GM12878 (cell line): Measurements from ENCODE around the gene KMT2E. TPM values are rescaled to one million over a fixed set of nuclear protein-coding genes. Genes with fewer than 3 reads are reported as not detected.

Source experiments
- ATAC-seq: fragments of 200-7000 bp; cut with Tn5 transposase; 3 replicates; pipeline ENCODE4 v1.9.1; 2020; ENCODE audit warnings: mild to moderate bottlenecking, moderate library complexity
- BruUV-seq: library from RNA; stranded (reverse); fragments of 400-500 nt; replicated peaks from 2 replicates; lab custom pipeline; 2021; lab: Mats Ljungman, UMichigan
- CTCF ChIA-PET: fragments of 300-600 bp; sonication (Branson Sonifier 250); formaldehyde crosslinking; extraction: SDS; loops from one replicate; lab custom pipeline; 2021; ENCODE audit warnings: inconsistent platforms; lab: Yijun Ruan, JAX
- POLR2A ChIA-PET: fragments of 350-600 bp; formaldehyde crosslinking; extraction: SDS; loops from one replicate; lab custom pipeline; 2021; ENCODE audit warnings: inconsistent platforms; lab: Charles Lee
- RAD21 ChIA-PET: fragments of 300-600 bp; sonication (Branson Sonifier 250); formaldehyde crosslinking; loops from one replicate; lab custom pipeline; 2023; ENCODE audit warnings: antibody characterized with exemption; ENCODE audit not compliant: unreplicated experiment; lab: Charles Lee
- SMC1A ChIA-PET: fragments of 300-600 bp; sonication (Branson Sonifier 250); formaldehyde crosslinking; loops from one replicate; lab custom pipeline; 2023; ENCODE audit not compliant: unreplicated experiment, uncharacterized antibody; lab: Charles Lee
- DNase-seq: peaks from one replicate; pipeline ENCODE4 v3.0.0-alpha.2; 2011; ENCODE audit warnings: low read depth, low spot score
- FAIRE-seq: peaks from 3 replicates; lab custom pipeline; 2011; peaks lifted over from hg19 to GRCh38; lab: Jason Lieb, UNC
- H2AFZ ChIP-seq: 2 replicates; pipeline ENCODE4 v1.6.0; 2011; ENCODE audit warnings: low read depth, low read length, control low read depth; ENCODE audit not compliant: control insufficient read depth
- H3K27ac ChIP-seq: 2 replicates; pipeline ENCODE4 v1.5.1; 2011; ENCODE audit warnings: control low read depth; ENCODE audit not compliant: control insufficient read depth, insufficient read depth
- H3K27me3 ChIP-seq, 2 experiments: replicated peaks in 1 of 2; 2 replicates each; pipeline versions ENCODE4 v1.6.0 to v1.6.1; 2011; ENCODE audit warnings: low read length in 1 of 2; ENCODE audit not compliant: control insufficient read depth in 2 of 2, insufficient read depth in 2 of 2
- H3K36me3 ChIP-seq, 2 experiments: 2 replicates each; pipeline ENCODE4 v1.5.1; 2011; ENCODE audit warnings: low read length in 1 of 2; ENCODE audit not compliant: control insufficient read depth in 2 of 2, insufficient read depth in 2 of 2
- H3K4me1 ChIP-seq: 2 replicates; pipeline ENCODE4 v1.6.1; 2011; ENCODE audit warnings: mild to moderate bottlenecking, low read length, moderate library complexity, mixed read lengths; ENCODE audit not compliant: control insufficient read depth, insufficient read depth
- H3K4me2 ChIP-seq: 2 replicates; pipeline ENCODE4 v1.6.0; 2011; ENCODE audit warnings: control low read depth; ENCODE audit not compliant: control insufficient read depth, insufficient read depth
- H3K4me3 ChIP-seq: fragments of 200-600 bp; sonication (generic); 2 replicates; pipeline ENCODE4 v1.5.1; 2016
- H3K79me2 ChIP-seq: 2 replicates; pipeline ENCODE4 v1.6.0; 2011; ENCODE audit warnings: low read length; ENCODE audit not compliant: control insufficient read depth, insufficient read depth
- H3K9ac ChIP-seq: 2 replicates; pipeline ENCODE4 v1.8.0; 2011; ENCODE audit warnings: low read length, control low read depth, mixed read lengths; ENCODE audit not compliant: control insufficient read depth, insufficient read depth
- H3K9me3 ChIP-seq: replicated peaks from 3 replicates; pipeline ENCODE4 v1.5.1; 2011; ENCODE audit warnings: mild to moderate bottlenecking, low read length; ENCODE audit not compliant: control insufficient read depth, insufficient read depth
- H4K20me1 ChIP-seq: 2 replicates; pipeline ENCODE4 v1.6.0; 2011; ENCODE audit not compliant: control insufficient read depth, insufficient read depth
- BHLHE40 ChIP-seq, 2 experiments: fragments of 450-650 bp in 1 of 2; IDR thresholded peaks; 2 replicates each; pipeline ENCODE4 v1.6.1; 2011 to 2017; ENCODE audit warnings: low read depth in 2 of 2, borderline replicate concordance in 1 of 2, improper control_type of control experiment in 1 of 2, low read length in 1 of 2, mild to moderate bottlenecking in 1 of 2
- NFYB ChIP-seq: IDR thresholded peaks from 2 replicates; pipeline ENCODE4 v1.6.1; 2011; ENCODE audit warnings: low read depth, mild to moderate bottlenecking, low read length, improper control_type of control experiment, moderate library complexity; ENCODE audit not compliant: insufficient read depth
- SKIL ChIP-seq: fragments of 450-650 bp; IDR thresholded peaks from 2 replicates; pipeline ENCODE4 v1.6.1; 2017; ENCODE audit warnings: mild to moderate bottlenecking, low read depth, inconsistent platforms; ENCODE audit not compliant: poor library complexity, severe bottlenecking
- SP1 ChIP-seq: IDR thresholded peaks from one replicate; pipeline ENCODE4 v1.6.1; 2011; ENCODE audit warnings: low read depth, low read length
- SREBF2 ChIP-seq: IDR thresholded peaks from 2 replicates; pipeline ENCODE4 v1.6.1; 2012; ENCODE audit warnings: mild to moderate bottlenecking, low read length
- YBX1 ChIP-seq: fragments of 450-650 bp; IDR thresholded peaks from 2 replicates; pipeline ENCODE4 v1.6.1; 2016; ENCODE audit warnings: antibody characterized with exemption
- ZNF384 ChIP-seq: IDR thresholded peaks from 2 replicates; pipeline ENCODE4 v1.6.1; 2012; ENCODE audit warnings: low read depth, mild to moderate bottlenecking, low read length, improper control_type of control experiment, borderline replicate concordance
- ZZZ3 ChIP-seq: IDR thresholded peaks from 2 replicates; pipeline ENCODE4 v1.6.1; 2011; ENCODE audit warnings: low read depth; ENCODE audit not compliant: control insufficient read depth, insufficient read length
- WGBS: methylation state at CpG from one replicate; pipeline ENCODE4 v1.1.6; 2016; ENCODE audit warnings: low lambda C conversion rate; ENCODE audit not compliant: insufficient replicate concordance, insufficient coverage; ENCODE audit errors: missing lambda C conversion rate; 5-methylcytosine and 5-hydroxymethylcytosine counted together
- in situ Hi-C: fragments of 300-500 bp; cut with MboI; formaldehyde crosslinking; loops from 9 replicates; pipeline ENCODE4 v1.14.3; 2018; ENCODE audit warnings: mixed read lengths
- intact Hi-C: fragments of 100-400 bp; cut with micrococcal nuclease; formaldehyde crosslinking; loops from one replicate; pipeline ENCODE4 v1.14.2; 2022; ENCODE audit not compliant: unreplicated experiment
- polyA plus RNA-seq, 11 experiments: library from polyadenylated mRNA; depleted of rRNA in 4 of 11; unstranded in 6 of 11; stranded (reverse) in 5 of 11; fragments of >200 nt; fragmentation: Nextera tagmentation in 4 of 11; fragmentation: Illumina TruSeq in 1 of 11; extraction: Ambion mirVana in 4 of 11; extraction: Trizol in 1 of 11; gene quantifications; 1 replicate in 1 of 11; 2 replicates in 10 of 11; pipeline versions ENCODE4 v1.2.1 to v1.2.3, GENCODE V29; 2011 to 2016; ENCODE audit warnings: inconsistent platforms in 2 of 11, missing spikeins in 2 of 11, low read depth in 1 of 11
- total RNA-seq, 4 experiments: library from RNA; depleted of rRNA in 3 of 4; stranded (reverse); fragments of >200 nt in 3 of 4; fragmentation: Illumina TruSeq in 1 of 4; extraction: Trizol in 1 of 4; gene quantifications; 2 replicates each; pipeline versions ENCODE4 v1.2.1 to v1.2.3, GENCODE V29; 2013 to 2021

The KMT2E gene
- total and polyA plus RNA-seq, 10 of the 15 experiments (the other 5 are each of a cell fraction or from before 2014, with no cell fraction given): 13.2 to 68.1 (median 34.1) TPM

DNA sequence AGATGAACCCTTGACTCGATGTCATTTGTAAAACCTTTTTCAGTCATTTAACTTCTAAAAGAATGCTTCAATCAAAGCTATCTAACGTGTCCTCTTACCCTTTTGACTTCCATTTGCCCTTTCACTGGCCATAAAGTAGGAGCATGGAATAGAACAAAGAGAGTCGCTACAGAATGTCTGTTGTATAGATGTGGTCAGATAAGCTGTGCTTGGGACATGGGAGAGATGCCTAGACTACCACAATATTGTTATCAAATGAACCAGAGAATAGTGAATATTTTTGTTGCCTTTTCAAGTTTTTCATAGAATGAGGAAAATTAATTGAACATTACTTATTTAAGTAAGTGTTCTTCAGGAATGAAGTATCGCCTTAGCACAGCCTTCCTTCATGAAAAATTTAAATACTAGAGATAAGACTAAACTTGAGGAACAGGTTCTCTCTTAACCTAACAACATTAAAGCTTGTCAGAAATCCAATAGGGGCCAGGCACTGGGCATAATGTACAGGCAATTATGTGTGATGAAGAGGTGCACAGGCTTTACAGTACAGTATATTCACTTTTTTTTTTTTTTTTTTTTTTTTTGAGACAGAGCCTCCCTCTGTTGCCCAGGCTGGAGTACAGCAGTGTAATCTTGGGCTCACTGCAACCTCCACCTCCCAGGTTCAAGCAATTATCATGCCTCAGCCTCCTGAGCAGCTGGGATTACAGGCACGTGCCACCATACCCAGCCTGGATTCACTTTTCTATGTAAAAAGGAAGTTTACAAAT lies 7.5 kb upstream of the KMT2E start:
- ChIA-PET CTCF (interaction anchor here (0.8 to 3.1 kb wide), 8 partner anchors 10 to 63 kb away, joined by 3 to 16 read pairs (median 3); no protein-coding TSS in a partner anchor), POLR2A (interaction anchor here (0.6 to 3.7 kb wide), 12 partner anchors 8 to 80 kb away, joined by 3 to 17 read pairs (median 6); no protein-coding TSS in a partner anchor), SMC1A (interaction anchor here (0.7 to 13.2 kb wide), 11 partner anchors 9 to 31 kb away, joined by 3 to 270 read pairs (median 4); no protein-coding TSS in a partner anchor), RAD21 (interaction anchor here (0.8 to 8.9 kb wide), 6 partner anchors 8 to 84 kb away, joined by 4 to 112 read pairs (median 4); no protein-coding TSS in a partner anchor)
- H3K4me1 ChIP-seq: peaks cover 6% of the 10 kb centered on the region
- WGBS: 72% methylated on average over 5 of the region's 5 CpGs
- H2AFZ ChIP-seq: no peak overlapping the region
- 0 out of 2 replicates have a peak overlapping the region, but pooled peaks have one; percentile 18 for H3K4me3 ChIP-seq
- no peak overlapping the region for H3K27ac ChIP-seq
- FAIRE-seq (no peak), DNase-seq (no peak), ATAC-seq (peak; percentile 22)
- TF ChIP-seq BHLHE40 (IDR thresholded peaks at IDR 0.05; ENCODE audit: borderline replicate concordance in 1 of 2, low read depth in 2 of 2, low read length in 1 of 2) (peak in 1 of 2 experiments; percentile 70; a peak in 2 of 4 replicates), SREBF2 (no peak), SP1 (no peak), SKIL (no peak), ZNF384 (peak; percentile 57), YBX1 (no peak), ZZZ3 (no peak), NFYB (no peak)
- intact Hi-C loops (loop anchor here (1.0 kb wide), 1 partner anchor 12 kb away; no protein-coding TSS in a partner anchor), in situ Hi-C loops (loop anchor here (25.0 kb wide), 1 partner anchor 1281 kb away; the partner anchor contains the start of gene NAMPT)
- peak overlapping the region; percentile 35 for H3K4me2 ChIP-seq
- H3K27me3 ChIP-seq: no peaks in the 10 kb centered on the region
- peaks cover 99% of the 10 kb centered on the region for H3K79me2 ChIP-seq
- no TSS peak for BruUV-seq
- peaks cover 0 to 10% of the 10 kb centered on the region in 2 experiments; a peak in 2 of 4 replicates for H3K36me3 ChIP-seq
- H4K20me1 ChIP-seq: no peaks in the 10 kb centered on the region; the same call in none of the 2 replicates
- no peaks in the 10 kb centered on the region; the same call in 1 of the 3 replicates for H3K9me3 ChIP-seq
- no peak overlapping the region for H3K9ac ChIP-seq
